ENCODE measurements around the gene DDX6.

DNA sequence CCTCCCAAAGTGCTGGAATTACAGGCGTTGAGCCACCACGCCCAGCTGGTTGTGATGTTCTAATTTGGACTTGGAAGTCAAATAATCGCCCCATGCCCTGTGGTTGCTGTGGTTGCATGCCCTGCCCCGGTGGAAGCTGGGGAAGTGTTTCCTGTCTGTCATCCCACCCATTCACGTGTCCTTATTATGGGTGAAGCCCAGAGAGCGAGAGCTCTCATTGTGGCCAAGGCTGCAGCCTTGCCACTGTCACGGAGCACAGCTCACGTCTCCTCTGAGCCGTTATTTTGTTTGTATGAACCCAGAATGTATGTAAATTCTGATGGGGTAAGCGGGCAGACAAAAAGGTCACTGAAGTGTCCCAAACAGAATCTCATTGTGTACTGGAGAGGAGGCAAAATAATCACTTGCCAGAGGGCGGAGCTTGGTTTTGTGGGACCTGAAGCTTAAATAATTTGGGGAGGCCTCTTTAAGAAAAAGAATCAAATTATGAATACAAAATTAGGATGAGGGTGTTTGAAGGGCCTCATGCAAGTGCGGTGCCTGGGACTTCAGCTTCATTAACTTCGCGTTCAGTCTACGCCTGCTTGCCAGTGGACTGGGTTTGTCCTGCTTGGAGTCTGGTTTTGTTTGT lies 85.7 kb downstream of the DDX6 start:
- TF ChIP-seq CTCF (IDR thresholded peaks at IDR 0.05) (no peak), POLR2AphosphoS5 (IDR thresholded peaks at IDR 0.05) (peak in 1 of 2 donors; percentile 24)

Data from esophagus muscularis mucosa (tissue), 3 donors.